Measurements from ENCODE around the gene PLEK. TPM values are rescaled to one million over a fixed set of nuclear protein-coding genes. Genes with fewer than 3 reads are reported as not detected.

The PLEK gene
- total RNA-seq, 1 donor from 2014 or later = not detected

DNA sequence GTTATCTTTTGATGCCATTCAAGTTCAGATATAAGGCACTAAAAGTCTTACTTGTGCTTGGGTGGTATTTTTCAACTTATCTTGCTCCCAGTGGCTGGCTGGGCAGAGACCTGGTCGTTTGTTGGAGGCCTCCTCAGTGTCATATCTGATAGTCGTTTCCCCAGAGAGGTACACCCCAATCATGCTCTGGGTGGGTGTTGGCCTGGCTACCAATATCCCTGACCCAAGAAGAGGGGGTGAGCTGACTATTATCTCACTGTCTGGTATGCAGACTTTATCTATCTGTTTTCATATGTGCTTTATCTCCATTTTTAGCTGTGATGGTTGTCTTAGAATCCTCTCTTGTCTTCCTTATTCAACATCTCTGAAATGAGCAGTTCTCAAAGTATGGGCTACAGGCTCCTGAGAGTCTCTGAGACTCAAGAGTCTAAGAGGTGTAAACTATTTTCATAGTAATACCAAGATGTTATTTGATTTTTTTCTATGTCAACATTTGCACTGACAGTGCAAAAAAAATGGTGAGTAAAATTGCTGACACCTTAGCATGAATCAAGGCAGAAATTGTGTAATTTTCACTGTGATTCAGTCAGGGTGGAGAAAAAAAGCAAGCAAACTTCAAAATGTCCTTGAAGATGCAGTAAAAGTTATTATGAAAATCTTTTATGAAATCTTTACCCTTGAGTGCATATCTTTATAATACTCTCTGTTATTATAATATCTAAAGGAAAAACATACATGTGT lies 12.3 kb upstream of the PLEK start:
- TF ChIP-seq CTCF (IDR thresholded peaks at IDR 0.05) = no peak
- Mint-ChIP-seq H3K4me1 (ENCODE audit: low read depth) (peaks cover 8% of the 10 kb centered on the region), H3K27ac (ENCODE audit: unreplicated experiment) (no peak overlapping the region), H3K27me3 (ENCODE audit: low read depth) (peaks cover 4% of the 10 kb centered on the region), H3K9me3 (ENCODE audit: low read depth) (peaks cover 7% of the 10 kb centered on the region), H3K36me3 (ENCODE audit: low read depth) (no peaks in the 10 kb centered on the region), H3K4me3 (ENCODE audit: unreplicated experiment) (no peak overlapping the region)
- no peak for DNase-seq (ENCODE audit: low spot score)

GRCh38 chr2:68356599-68357239 lies 8.4 kb upstream of the PLEK start:
- no peak for TF ChIP-seq CTCF (IDR thresholded peaks at IDR 0.05)
- H3K4me1 Mint-ChIP-seq (ENCODE audit: low read depth) = peaks cover 8% of the 10 kb centered on the region
- no peak for DNase-seq (ENCODE audit: low spot score)
- no peaks in the 10 kb centered on the region for H3K36me3 Mint-ChIP-seq (ENCODE audit: low read depth)
- H3K9me3 Mint-ChIP-seq (ENCODE audit: low read depth) = no peaks in the 10 kb centered on the region
- H3K27me3 Mint-ChIP-seq (ENCODE audit: low read depth) = no peaks in the 10 kb centered on the region
- no peak overlapping the region for H3K27ac Mint-ChIP-seq (ENCODE audit: unreplicated experiment)
- H3K4me3 Mint-ChIP-seq (ENCODE audit: unreplicated experiment) = no peak overlapping the region

DNA sequence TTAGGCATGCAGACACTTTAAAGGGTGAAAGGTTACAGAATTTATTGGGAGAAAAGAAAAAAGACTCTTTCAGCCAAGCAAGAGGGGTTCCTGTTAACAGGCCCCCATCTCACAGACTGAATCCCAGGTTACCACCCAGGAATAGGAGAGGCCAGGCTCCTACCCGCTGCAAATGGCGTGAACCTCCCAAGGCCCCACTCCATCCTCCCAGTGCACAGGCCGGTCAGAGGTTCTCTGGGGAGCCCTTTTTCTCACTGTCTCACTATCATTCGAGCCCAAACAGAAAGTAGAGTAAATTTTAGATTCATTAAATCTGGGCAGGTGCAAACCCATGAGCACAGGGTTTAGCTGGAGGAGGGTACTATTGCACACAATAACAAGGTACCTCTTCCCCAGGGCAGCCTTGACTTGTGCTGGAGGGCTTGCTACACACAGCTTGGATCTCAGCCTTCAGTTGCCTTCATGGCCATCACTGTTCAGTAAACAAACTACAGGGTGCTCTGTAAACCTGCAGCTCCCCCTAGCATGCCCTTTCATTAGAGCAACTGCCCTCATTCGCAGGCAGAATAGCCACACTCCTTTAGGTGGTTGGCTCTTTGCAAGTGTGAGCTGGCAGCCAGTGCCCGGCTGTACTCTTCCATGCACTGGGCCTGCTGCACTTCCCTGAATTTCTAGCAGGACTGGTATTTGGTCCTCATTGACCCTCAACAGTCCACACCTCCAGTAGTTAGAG lies 7.3 kb upstream of the PLEK start:
- Mint-ChIP-seq H3K4me3 (ENCODE audit: unreplicated experiment) (no peak overlapping the region), H3K27ac (ENCODE audit: unreplicated experiment) (no peak overlapping the region), H3K27me3 (ENCODE audit: low read depth) (no peaks in the 10 kb centered on the region), H3K36me3 (ENCODE audit: low read depth) (no peaks in the 10 kb centered on the region), H3K9me3 (ENCODE audit: low read depth) (peaks cover 6% of the 10 kb centered on the region), H3K4me1 (ENCODE audit: low read depth) (peaks cover 10% of the 10 kb centered on the region)
- no peak for DNase-seq (ENCODE audit: low spot score)
- TF ChIP-seq CTCF (IDR thresholded peaks at IDR 0.05) = peak; percentile 57

GRCh38 chr2:68359889-68360288 lies 5.2 kb upstream of the PLEK start:
- Mint-ChIP-seq H3K27ac (ENCODE audit: unreplicated experiment) (no peak overlapping the region), H3K27me3 (ENCODE audit: low read depth) (no peaks in the 10 kb centered on the region), H3K36me3 (ENCODE audit: low read depth) (no peaks in the 10 kb centered on the region), H3K9me3 (ENCODE audit: low read depth) (peaks cover 6% of the 10 kb centered on the region), H3K4me3 (ENCODE audit: unreplicated experiment) (no peak overlapping the region), H3K4me1 (ENCODE audit: low read depth) (peaks cover 7% of the 10 kb centered on the region)
- TF ChIP-seq CTCF (IDR thresholded peaks at IDR 0.05) = peak; percentile 14
- DNase-seq (ENCODE audit: low spot score) = no peak

GRCh38 chr2:68362069-68362468 lies 3.0 kb upstream of the PLEK start:
- Mint-ChIP-seq H3K27ac (ENCODE audit: unreplicated experiment) (no peak overlapping the region), H3K9me3 (ENCODE audit: low read depth) (peaks cover 6% of the 10 kb centered on the region), H3K4me1 (ENCODE audit: low read depth) (peaks cover 7% of the 10 kb centered on the region), H3K4me3 (ENCODE audit: unreplicated experiment) (no peak overlapping the region), H3K27me3 (ENCODE audit: low read depth) (no peaks in the 10 kb centered on the region), H3K36me3 (ENCODE audit: low read depth) (no peaks in the 10 kb centered on the region)
- DNase-seq (ENCODE audit: low spot score) = no peak
- peak; percentile 82 for TF ChIP-seq CTCF (IDR thresholded peaks at IDR 0.05)
